GM12878 (cell line): Measurements from ENCODE around the gene DDX51. TPM values are rescaled to one million over a fixed set of nuclear protein-coding genes. Genes with fewer than 3 reads are reported as not detected.
A peak's percentile ranks its signal among the peaks of the same experiment; 100 is the strongest.

Source experiments
- ATAC-seq: fragments of 200-7000 bp; cut with Tn5 transposase; 3 replicates; pipeline ENCODE4 v1.9.1; 2020; ENCODE audit warnings: mild to moderate bottlenecking, moderate library complexity
- BruUV-seq: library from RNA; stranded (reverse); fragments of 400-500 nt; replicated peaks from 2 replicates; lab custom pipeline; 2021; lab: Mats Ljungman, UMichigan
- CTCF ChIA-PET: fragments of 300-600 bp; sonication (Branson Sonifier 250); formaldehyde crosslinking; extraction: SDS; loops from one replicate; lab custom pipeline; 2021; ENCODE audit warnings: inconsistent platforms; lab: Yijun Ruan, JAX
- POLR2A ChIA-PET: fragments of 350-600 bp; formaldehyde crosslinking; extraction: SDS; loops from one replicate; lab custom pipeline; 2021; ENCODE audit warnings: inconsistent platforms; lab: Charles Lee
- RAD21 ChIA-PET: fragments of 300-600 bp; sonication (Branson Sonifier 250); formaldehyde crosslinking; loops from one replicate; lab custom pipeline; 2023; ENCODE audit warnings: antibody characterized with exemption; ENCODE audit not compliant: unreplicated experiment; lab: Charles Lee
- SMC1A ChIA-PET: fragments of 300-600 bp; sonication (Branson Sonifier 250); formaldehyde crosslinking; loops from one replicate; lab custom pipeline; 2023; ENCODE audit not compliant: unreplicated experiment, uncharacterized antibody; lab: Charles Lee
- DNase-seq: peaks from one replicate; pipeline ENCODE4 v3.0.0-alpha.2; 2011; ENCODE audit warnings: low read depth, low spot score
- FAIRE-seq: peaks from 3 replicates; lab custom pipeline; 2011; peaks lifted over from hg19 to GRCh38; lab: Jason Lieb, UNC
- H2AFZ ChIP-seq: 2 replicates; pipeline ENCODE4 v1.6.0; 2011; ENCODE audit warnings: low read depth, low read length, control low read depth; ENCODE audit not compliant: control insufficient read depth
- H3K27ac ChIP-seq: 2 replicates; pipeline ENCODE4 v1.5.1; 2011; ENCODE audit warnings: control low read depth; ENCODE audit not compliant: control insufficient read depth, insufficient read depth
- H3K27me3 ChIP-seq, 2 experiments: replicated peaks in 1 of 2; 2 replicates each; pipeline versions ENCODE4 v1.6.0 to v1.6.1; 2011; ENCODE audit warnings: low read length in 1 of 2; ENCODE audit not compliant: control insufficient read depth in 2 of 2, insufficient read depth in 2 of 2
- H3K36me3 ChIP-seq, 2 experiments: 2 replicates each; pipeline ENCODE4 v1.5.1; 2011; ENCODE audit warnings: low read length in 1 of 2; ENCODE audit not compliant: control insufficient read depth in 2 of 2, insufficient read depth in 2 of 2
- H3K4me1 ChIP-seq: 2 replicates; pipeline ENCODE4 v1.6.1; 2011; ENCODE audit warnings: mild to moderate bottlenecking, low read length, moderate library complexity, mixed read lengths; ENCODE audit not compliant: control insufficient read depth, insufficient read depth
- H3K4me2 ChIP-seq: 2 replicates; pipeline ENCODE4 v1.6.0; 2011; ENCODE audit warnings: control low read depth; ENCODE audit not compliant: control insufficient read depth, insufficient read depth
- H3K4me3 ChIP-seq: fragments of 200-600 bp; sonication (generic); 2 replicates; pipeline ENCODE4 v1.5.1; 2016
- H3K79me2 ChIP-seq: 2 replicates; pipeline ENCODE4 v1.6.0; 2011; ENCODE audit warnings: low read length; ENCODE audit not compliant: control insufficient read depth, insufficient read depth
- H3K9ac ChIP-seq: 2 replicates; pipeline ENCODE4 v1.8.0; 2011; ENCODE audit warnings: low read length, control low read depth, mixed read lengths; ENCODE audit not compliant: control insufficient read depth, insufficient read depth
- H3K9me3 ChIP-seq: replicated peaks from 3 replicates; pipeline ENCODE4 v1.5.1; 2011; ENCODE audit warnings: mild to moderate bottlenecking, low read length; ENCODE audit not compliant: control insufficient read depth, insufficient read depth
- H4K20me1 ChIP-seq: 2 replicates; pipeline ENCODE4 v1.6.0; 2011; ENCODE audit not compliant: control insufficient read depth, insufficient read depth
- BCL3 ChIP-seq: IDR thresholded peaks from 2 replicates; pipeline ENCODE4 v1.6.1; 2011; ENCODE audit warnings: borderline replicate concordance, low read depth, mild to moderate bottlenecking, moderate library complexity, low read length; ENCODE audit not compliant: insufficient read depth, poor library complexity, severe bottlenecking
- TCF7 ChIP-seq: IDR thresholded peaks from 2 replicates; pipeline ENCODE4 v1.6.1; 2014; ENCODE audit warnings: antibody characterized with exemption, borderline replicate concordance
- WGBS: methylation state at CpG from one replicate; pipeline ENCODE4 v1.1.6; 2016; ENCODE audit warnings: low lambda C conversion rate; ENCODE audit not compliant: insufficient replicate concordance, insufficient coverage; ENCODE audit errors: missing lambda C conversion rate; 5-methylcytosine and 5-hydroxymethylcytosine counted together
- in situ Hi-C: fragments of 300-500 bp; cut with MboI; formaldehyde crosslinking; loops from 9 replicates; pipeline ENCODE4 v1.14.3; 2018; ENCODE audit warnings: mixed read lengths
- intact Hi-C: fragments of 100-400 bp; cut with micrococcal nuclease; formaldehyde crosslinking; loops from one replicate; pipeline ENCODE4 v1.14.2; 2022; ENCODE audit not compliant: unreplicated experiment
- polyA plus RNA-seq, 11 experiments: library from polyadenylated mRNA; depleted of rRNA in 4 of 11; unstranded in 6 of 11; stranded (reverse) in 5 of 11; fragments of >200 nt; fragmentation: Nextera tagmentation in 4 of 11; fragmentation: Illumina TruSeq in 1 of 11; extraction: Ambion mirVana in 4 of 11; extraction: Trizol in 1 of 11; gene quantifications; 1 replicate in 1 of 11; 2 replicates in 10 of 11; pipeline versions ENCODE4 v1.2.1 to v1.2.3, GENCODE V29; 2011 to 2016; ENCODE audit warnings: inconsistent platforms in 2 of 11, missing spikeins in 2 of 11, low read depth in 1 of 11
- total RNA-seq, 4 experiments: library from RNA; depleted of rRNA in 3 of 4; stranded (reverse); fragments of >200 nt in 3 of 4; fragmentation: Illumina TruSeq in 1 of 4; extraction: Trizol in 1 of 4; gene quantifications; 2 replicates each; pipeline versions ENCODE4 v1.2.1 to v1.2.3, GENCODE V29; 2013 to 2021

DDX51 gene
- total and polyA plus RNA-seq, 10 of the 15 experiments (the other 5 are each of a cell fraction or from before 2014, with no cell fraction given): 0.97 to 29.1 (median 9.8) TPM

GRCh38 chr12:132179431-132180362 lies 35.6 kb upstream of the DDX51 start:
- no peak for DNase-seq
- FAIRE-seq: no peak
- in situ Hi-C loops: no loop called here
- Histone ChIP-seq H3K36me3 (no peaks in the 10 kb centered on the region), H3K79me2 (no peaks in the 10 kb centered on the region), H3K9ac (no peak overlapping the region), H3K4me2 (no peak overlapping the region), H3K4me3 (no peak overlapping the region), H3K27ac (no peak overlapping the region), H3K4me1 (peaks cover 4% of the 10 kb centered on the region), H3K9me3 (no peaks in the 10 kb centered on the region), H2AFZ (no peak overlapping the region)
- CTCF ChIA-PET: interaction anchor here (0.6 to 1.7 kb wide), 2 partner anchors 26 to 66 kb away, joined by 3 to 6 read pairs; no protein-coding TSS in a partner anchor
- RAD21 ChIA-PET: no interaction called here
- no peak for TF ChIP-seq TCF7
- TF ChIP-seq BCL3: peak; percentile 13
- TF ChIP-seq, all 136 proteins: peak for 1
- BruUV-seq: no TSS peak
- ChIA-PET POLR2A (no interaction called here), SMC1A (no interaction called here)
- intact Hi-C loops: no loop called here
- no peaks in the 10 kb centered on the region for H4K20me1 ChIP-seq
- 39% methylated on average over 19 of the region's 19 CpGs for WGBS
- no peak for ATAC-seq
- no peaks in the 10 kb centered on the region; a peak in 1 of 4 replicates for H3K27me3 ChIP-seq
